Adrenal gland (tissue), 12 donors: Measurements from ENCODE around the gene PTPRN2. TPM values are rescaled to one million over a fixed set of nuclear protein-coding genes. Genes with fewer than 3 reads are reported as not detected.

ENCODE experiments used
- DNase-seq, 7 donors: peaks; one replicate each; pipeline ENCODE4 v3.0.0-alpha.2; 2019 to 2020
- H3K27ac ChIP-seq, 5 donors: fragments of 200-600 bp; sonication (generic) in 4 of 5; 1 replicate in 3 of 5; 2 replicates in 2 of 5; pipeline versions ENCODE4 v1.5.1 to v1.8.0; 2016 to 2020; ENCODE audit warnings: mild to moderate bottlenecking in 1 of 5
- H3K27me3 ChIP-seq: fragments of 200-600 bp; 2 replicates; pipeline ENCODE4 v1.8.0; 2021
- H3K36me3 ChIP-seq, 2 donors: fragments of 200-600 bp; replicated peaks in 1 of 2; 1 replicate in 1 of 2; 2 replicates in 1 of 2; pipeline versions ENCODE4 v1.5.1 to v1.8.0; 2018 to 2022
- H3K4me1 ChIP-seq, 2 donors: fragments of 200-600 bp; replicated peaks in 1 of 2; 1 replicate in 1 of 2; 2 replicates in 1 of 2; pipeline versions ENCODE4 v1.5.1 to v1.8.0; 2018 to 2021
- H3K4me3 ChIP-seq, 4 donors: fragments of 200-600 bp; sonication (generic) in 3 of 4; one replicate each; pipeline ENCODE4 v1.5.1; 2016 to 2018
- H3K9me3 ChIP-seq, 3 donors: fragments of 200-600 bp; sonication (generic) in 1 of 3; replicated peaks in 1 of 3; 1 replicate in 2 of 3; 2 replicates in 1 of 3; pipeline versions ENCODE4 v1.5.1 to v1.8.0; 2016 to 2021
- POLR2A ChIP-seq, 2 donors: fragments of 450-650 bp; IDR thresholded peaks; one replicate each; pipeline ENCODE4 v1.6.1; 2017; ENCODE audit warnings: antibody characterized with exemption in 2 of 2, mild to moderate bottlenecking in 2 of 2, moderate library complexity in 1 of 2
- WGBS, 4 donors: extraction: QIAGEN DNeasy Blood & Tissue Kit in 2 of 4; methylation state at CpG; one replicate each; pipeline versions ENCODE4 v1.1.5 to v1.1.7; 2013 to 2017; 5-methylcytosine and 5-hydroxymethylcytosine counted together
- intact Hi-C, 2 donors: fragments of 100-400 bp; cut with DNase I; formaldehyde crosslinking; loops; one replicate each; pipeline versions ENCODE4 v1.14.1 to v1.15.0; 2022 to 2023
- polyA plus RNA-seq, 3 donors: library from polyadenylated mRNA; stranded (reverse); fragments of 200-250 nt in 2 of 3; fragments of 350-450 nt in 1 of 3; fragmentation: Illumina TruSeq in 1 of 3; extraction: RNeasy Lipid Tissue Mini Kit (QIAGEN cat#74804) in 1 of 3; gene quantifications; one replicate each; pipeline ENCODE4 v1.2.3, GENCODE V29; 2013 to 2014
- total RNA-seq, 9 donors: library from RNA; depleted of rRNA in 4 of 9; stranded (reverse); fragments of >200 nt in 4 of 9; fragments of 120-200 nt in 1 of 9; fragmentation: NEBNext Ultra II Directional in 1 of 9; extraction: Animal tissue kit (Norgen Biotek cat#: 25700) in 1 of 9; gene quantifications; one replicate each; pipeline versions ENCODE4 v1.1.0 to v1.2.4, GENCODE V29; 2013 to 2023
- TF ChIP-seq, protein P1 (sequence below), 6 experiments: fragments of 450-650 bp in 4 of 6; fragments of 200-600 bp in 2 of 6; sonication (generic) in 1 of 6; IDR thresholded peaks; 1 replicate in 5 of 6; 2 replicates in 1 of 6; pipeline versions ENCODE4 v1.5.1 to v1.8.0; 2016 to 2021; ENCODE audit warnings: antibody characterized with exemption in 6 of 6, mild to moderate bottlenecking in 2 of 6, moderate library complexity in 1 of 6
- donor health status: healthy with polysubstance abuse.
- donor health status: Bipolar disorder and iron deficiency.
- donor health status: DM: yes; HTN: yes; CAD: no.
- donor health status: DM: no; HTN: no; CAD: no.
- donor health status: DM: no; HTN: no; CAD: no.
- donor health status: DM: yes; HTN: yes; CAD: no.

The PTPRN2 gene
- total and polyA plus RNA-seq, 12 donors: 2.2 to 16.2 (median 3.4) TPM

DNA sequence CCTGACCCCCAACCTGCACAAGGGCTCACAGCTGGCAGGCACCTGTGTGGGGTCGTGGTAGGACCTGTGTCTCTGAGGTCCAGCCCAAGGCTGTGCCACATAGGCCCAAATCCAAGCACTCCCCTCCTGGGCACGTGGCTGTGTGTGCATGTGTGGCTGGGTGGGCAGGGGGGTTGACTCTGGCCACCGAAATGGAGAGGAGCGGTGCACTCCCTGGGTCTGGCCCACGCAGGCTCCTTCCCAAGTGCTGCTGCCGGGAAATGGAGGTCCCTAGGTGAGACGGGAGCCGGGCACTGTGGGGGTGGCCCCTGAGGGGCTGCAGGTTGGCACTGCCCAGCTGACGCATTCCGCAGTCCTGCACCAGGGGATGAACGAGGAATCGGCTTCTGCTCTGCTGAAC is 722.7 kb downstream of the PTPRN2 start:
- no peaks in the 10 kb centered on the region for H3K9me3 ChIP-seq
- H3K27ac ChIP-seq: no peak overlapping the region
- DNase-seq: no peak
- H3K36me3 ChIP-seq: no peaks in the 10 kb centered on the region
- H3K4me3 ChIP-seq: no peak overlapping the region
- no peaks in the 10 kb centered on the region for H3K4me1 ChIP-seq
- TF ChIP-seq POLR2A (IDR thresholded peaks at IDR 0.05): no peak
- TF ChIP-seq, protein P1, sequence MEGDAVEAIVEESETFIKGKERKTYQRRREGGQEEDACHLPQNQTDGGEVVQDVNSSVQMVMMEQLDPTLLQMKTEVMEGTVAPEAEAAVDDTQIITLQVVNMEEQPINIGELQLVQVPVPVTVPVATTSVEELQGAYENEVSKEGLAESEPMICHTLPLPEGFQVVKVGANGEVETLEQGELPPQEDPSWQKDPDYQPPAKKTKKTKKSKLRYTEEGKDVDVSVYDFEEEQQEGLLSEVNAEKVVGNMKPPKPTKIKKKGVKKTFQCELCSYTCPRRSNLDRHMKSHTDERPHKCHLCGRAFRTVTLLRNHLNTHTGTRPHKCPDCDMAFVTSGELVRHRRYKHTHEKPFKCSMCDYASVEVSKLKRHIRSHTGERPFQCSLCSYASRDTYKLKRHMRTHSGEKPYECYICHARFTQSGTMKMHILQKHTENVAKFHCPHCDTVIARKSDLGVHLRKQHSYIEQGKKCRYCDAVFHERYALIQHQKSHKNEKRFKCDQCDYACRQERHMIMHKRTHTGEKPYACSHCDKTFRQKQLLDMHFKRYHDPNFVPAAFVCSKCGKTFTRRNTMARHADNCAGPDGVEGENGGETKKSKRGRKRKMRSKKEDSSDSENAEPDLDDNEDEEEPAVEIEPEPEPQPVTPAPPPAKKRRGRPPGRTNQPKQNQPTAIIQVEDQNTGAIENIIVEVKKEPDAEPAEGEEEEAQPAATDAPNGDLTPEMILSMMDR (IDR thresholded peaks at IDR 0.05): no peak
- H3K27me3 ChIP-seq: no peaks in the 10 kb centered on the region
- WGBS, 4 donors: 80 to 93% (median 91%) methylated on average over 2 to 12 of the region's 12 CpGs
- intact Hi-C loops: no loop called here

DNA sequence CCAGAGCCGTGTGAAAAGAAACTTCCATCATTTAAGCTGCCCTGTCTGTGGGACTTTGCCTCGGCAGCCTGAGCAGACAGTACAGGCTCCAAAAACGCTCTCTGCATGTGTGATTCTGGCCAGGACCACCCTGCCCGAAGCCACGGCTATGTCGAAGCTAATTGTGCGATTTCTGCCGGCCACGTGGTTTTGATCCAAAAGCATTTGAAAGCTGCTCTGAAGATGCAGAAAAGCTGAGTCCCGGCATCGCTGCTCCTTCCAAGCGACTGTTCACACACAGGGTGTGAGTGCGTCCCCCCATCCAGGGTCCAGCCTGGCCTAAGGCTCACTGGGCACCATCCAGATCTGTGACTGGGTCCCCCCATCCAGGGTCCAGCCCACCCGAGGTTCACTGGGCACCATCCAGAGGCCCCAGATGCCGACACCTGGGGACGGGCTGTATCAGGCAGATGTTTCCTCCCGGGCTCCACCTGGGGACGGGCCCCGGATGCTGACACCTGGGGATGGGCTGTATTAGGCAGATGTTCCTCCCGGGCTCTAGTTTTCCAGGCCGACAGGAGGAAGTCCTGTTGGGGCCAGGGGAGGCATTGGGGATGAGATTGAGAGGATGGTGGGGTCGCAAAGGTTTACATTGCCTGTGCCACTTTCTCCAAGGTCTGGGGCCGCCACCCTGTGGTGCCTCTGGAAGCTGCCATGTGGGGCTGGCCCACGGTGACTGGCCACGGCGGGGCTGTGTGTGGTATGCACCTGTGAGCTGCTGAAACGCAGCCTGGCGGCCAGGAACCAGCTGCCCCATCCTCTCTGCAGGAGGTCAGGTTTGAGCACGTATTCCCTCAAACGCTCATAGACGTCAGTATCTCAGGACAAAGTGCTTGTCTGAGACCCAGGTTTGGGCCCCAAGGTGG is 723.5 kb downstream of the PTPRN2 start:
- no peaks in the 10 kb centered on the region for H3K9me3 ChIP-seq
- H3K27ac ChIP-seq: no peak overlapping the region
- intact Hi-C loops: no loop called here
- no peaks in the 10 kb centered on the region for H3K36me3 ChIP-seq
- H3K4me3 ChIP-seq: no peak overlapping the region
- DNase-seq: no peak
- TF ChIP-seq, protein P1 (IDR thresholded peaks at IDR 0.05): no peak
- TF ChIP-seq POLR2A (IDR thresholded peaks at IDR 0.05): no peak
- no peaks in the 10 kb centered on the region for H3K27me3 ChIP-seq
- 79 to 86% (median 84%) methylated on average over 24 to 31 of the region's 31 CpGs for WGBS, 4 donors
- H3K4me1 ChIP-seq: no peaks in the 10 kb centered on the region

DNA sequence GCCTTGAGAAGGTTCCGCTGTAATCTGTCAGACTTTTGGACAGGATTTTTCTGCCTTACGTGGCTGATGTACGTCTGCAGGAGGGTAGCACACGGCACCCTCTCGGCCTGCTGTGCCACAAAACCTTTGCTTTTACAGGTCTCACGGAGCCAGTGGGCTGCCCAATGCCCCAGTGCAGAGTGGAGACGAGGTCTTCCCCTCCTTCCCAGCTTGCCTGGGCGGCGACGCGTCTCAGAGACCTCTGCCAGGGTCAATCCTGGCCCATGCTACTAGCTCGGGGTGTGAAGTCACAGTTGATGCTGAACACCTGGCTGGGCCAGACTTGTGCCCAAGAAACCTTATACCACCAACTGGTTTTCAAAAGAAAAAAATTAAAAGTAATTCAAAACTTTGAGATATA is 724.4 kb downstream of the PTPRN2 start:
- H3K27ac ChIP-seq: no peak overlapping the region
- no peaks in the 10 kb centered on the region for H3K9me3 ChIP-seq
- no peak for DNase-seq
- no peak for TF ChIP-seq POLR2A (IDR thresholded peaks at IDR 0.05)
- TF ChIP-seq, protein P1 (IDR thresholded peaks at IDR 0.05): no peak
- H3K4me1 ChIP-seq: no peaks in the 10 kb centered on the region
- no peaks in the 10 kb centered on the region for H3K27me3 ChIP-seq
- H3K36me3 ChIP-seq: no peaks in the 10 kb centered on the region
- 73 to 83% (median 80%) methylated on average over 6 to 12 of the region's 12 CpGs for WGBS, 4 donors
- no peak overlapping the region for H3K4me3 ChIP-seq
- intact Hi-C loops: no loop called here

DNA sequence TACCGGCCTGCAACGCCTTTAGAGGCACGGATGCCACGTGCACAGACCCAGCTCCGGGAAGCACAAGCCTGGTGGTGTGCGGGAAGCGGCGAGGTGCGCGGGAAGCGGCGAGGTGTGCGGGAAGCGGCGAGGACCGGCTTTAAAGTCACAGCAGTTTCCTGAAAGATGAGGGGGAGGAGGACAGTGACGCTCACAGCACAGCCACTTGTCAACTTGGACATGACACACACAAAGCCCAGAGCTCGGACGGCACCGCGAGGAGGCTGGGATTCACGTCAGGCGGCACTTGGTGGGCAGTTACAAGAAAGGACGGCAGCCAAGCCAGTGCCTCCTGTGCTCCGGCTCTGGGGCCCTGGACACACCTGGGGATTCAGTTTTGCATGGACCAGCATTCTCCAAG is 724.9 kb downstream of the PTPRN2 start:
- H3K4me3 ChIP-seq: no peak overlapping the region
- no peak for TF ChIP-seq POLR2A (IDR thresholded peaks at IDR 0.05)
- TF ChIP-seq, protein P1 (IDR thresholded peaks at IDR 0.05): no peak
- H3K27ac ChIP-seq: no peak overlapping the region
- H3K9me3 ChIP-seq: no peaks in the 10 kb centered on the region
- no peaks in the 10 kb centered on the region for H3K36me3 ChIP-seq
- 82 to 87% (median 85%) methylated on average over 25 of the region's 25 CpGs for WGBS, 4 donors
- no peaks in the 10 kb centered on the region for H3K4me1 ChIP-seq
- no peak for DNase-seq
- intact Hi-C loops: no loop called here
- H3K27me3 ChIP-seq: no peaks in the 10 kb centered on the region
